ENCODE results near the gene VPS35L. TPM values are rescaled to one million over a fixed set of nuclear protein-coding genes. Genes with fewer than 3 reads are reported as not detected.

Gene VPS35L
- total RNA-seq, 1 experiment from 2014 or later: 5.4 TPM

DNA sequence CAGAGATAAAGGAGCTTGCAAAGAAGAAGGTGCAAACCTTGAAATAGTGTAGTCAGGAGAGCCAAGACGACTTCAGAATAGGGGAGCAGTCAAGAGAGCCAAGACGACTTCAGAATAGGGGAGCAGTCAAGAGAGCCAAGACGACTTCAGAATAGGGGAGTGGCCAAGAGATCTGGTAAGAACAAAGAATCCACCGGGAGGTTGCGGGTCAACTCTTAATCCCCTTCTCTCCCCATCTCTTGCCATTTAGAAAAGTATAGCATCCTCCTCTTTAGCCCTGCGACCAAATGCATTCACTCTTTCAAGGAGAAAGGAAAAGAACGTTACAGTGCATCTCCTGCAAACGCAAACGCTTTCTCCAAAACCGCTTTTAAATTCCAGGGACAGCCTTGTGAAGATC, 161.8 kb downstream of the VPS35L start:
- H3K27ac Mint-ChIP-seq (ENCODE audit: unreplicated experiment): peak overlapping the region; percentile 88

DNA sequence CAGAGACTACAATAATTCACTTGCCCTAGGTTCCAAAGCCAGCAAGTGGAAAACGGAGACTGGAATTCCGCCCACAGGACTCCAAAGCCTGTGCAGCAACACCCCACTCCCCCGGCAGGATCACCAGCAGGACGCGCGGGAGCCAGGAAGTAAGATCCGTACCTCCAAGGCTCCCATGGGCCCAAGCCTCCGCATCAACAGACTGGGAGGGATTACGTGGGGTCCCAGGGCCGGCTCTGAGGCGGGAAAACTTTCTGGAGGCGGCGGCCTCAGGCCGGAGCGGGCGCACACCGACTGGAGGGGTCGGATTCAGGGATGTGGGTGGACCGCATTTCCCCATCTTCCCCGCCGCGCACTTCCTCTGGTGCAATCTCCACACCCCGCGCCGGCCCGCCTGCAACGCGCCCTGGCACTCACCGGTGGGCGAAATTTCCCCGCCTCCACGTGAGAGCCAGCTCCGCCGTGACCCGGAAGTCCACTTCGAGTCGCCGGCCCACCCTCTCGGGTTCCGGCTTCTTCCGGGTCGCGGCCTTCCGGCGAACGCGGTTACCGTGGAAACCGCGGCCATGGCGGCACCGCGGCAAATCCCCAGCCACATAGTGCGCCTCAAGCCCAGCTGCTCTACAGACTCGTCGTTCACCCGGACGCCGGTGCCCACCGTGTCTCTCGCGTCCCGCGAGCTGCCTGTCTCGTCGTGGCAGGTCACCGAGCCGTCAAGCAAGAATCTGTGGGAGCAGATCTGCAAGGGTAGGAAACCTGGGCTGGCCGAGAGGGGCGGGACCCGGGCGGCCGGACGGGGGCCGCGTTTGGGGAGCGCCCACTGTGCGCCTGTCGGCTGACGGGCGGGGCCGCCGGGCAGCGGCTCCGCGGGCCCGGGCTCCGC, 162.5 kb downstream of the VPS35L start, which contains the start of the genes IQCK and KNOP1:
Gene IQCK (plus strand): TSS at position 531 of the 883 bp plus-strand sequence. CDS start 36 bp downstream, at position 567.
Gene KNOP1 (minus strand): TSS at position 487 of the 883 bp plus-strand sequence. CDS start 3,192 bp downstream, outside the sequence.
- Mint-ChIP-seq H3K27me3 (ENCODE audit: insufficient read depth, unreplicated experiment) (no peaks in the 10 kb centered on the region), H3K4me1 (ENCODE audit: low read depth, unreplicated experiment) (peaks cover 18% of the 10 kb centered on the region), H3K27ac (ENCODE audit: unreplicated experiment) (peak within 1 kb of the TSS; percentile 88), H3K9me3 (ENCODE audit: unreplicated experiment) (no peaks in the 10 kb centered on the region), H3K36me3 (ENCODE audit: insufficient read depth, unreplicated experiment) (peaks cover 31% of the 10 kb centered on the region), H3K4me3 (ENCODE audit: unreplicated experiment) (peak within 1 kb of the TSS; percentile 91)
- intact Hi-C loops (cut with micrococcal nuclease; ENCODE audit: unreplicated experiment): loop anchor here (2.0 to 10.0 kb wide), 2 partner anchors 31 to 167 kb away; partner anchors contain the start of gene GPRC5B
- peak within 1 kb of the TSS; percentile 97 for H3K4me3 ChIP-seq (ENCODE audit: low read depth, low read length)
- BruUV-seq (replicated peaks): TSS peak; percentile 53
- H3K27me3 ChIP-seq (replicated peaks; ENCODE audit: control insufficient read depth, insufficient read depth, low read length): no peaks in the 10 kb centered on the region
- no peak for TF ChIP-seq CTCF (IDR thresholded peaks at IDR 0.05; ENCODE audit: insufficient read depth in 1 of 2, low read depth in 1 of 2, low read length in 1 of 2, severe bottlenecking in 1 of 2, unreplicated experiment in 1 of 2)
- DNase-seq: peak; percentile 88 to 89
- no peaks in the 10 kb centered on the region for H3K9me3 ChIP-seq
- peaks cover 17% of the 10 kb centered on the region for H3K4me1 ChIP-seq
- POLR2A ChIA-PET: interaction anchor here (0.6 to 1.0 kb wide), 3 partner anchors 18 to 29 kb away, joined by 3 read pairs; no protein-coding TSS in a partner anchor
- 0 out of 2 replicates have a peak, but pooled peaks cover 1% of the 10 kb centered on the region for H3K36me3 ChIP-seq (ENCODE audit: control insufficient read depth, insufficient read depth, low read length)
- CTCF ChIA-PET: no interaction called here

More for the DNA sequence above, 161.8 kb downstream of the VPS35L start:
- POLR2A ChIA-PET: interaction anchor here (1.0 kb wide), 1 partner anchor 18 kb away, joined by 3 read pairs; no protein-coding TSS in a partner anchor
- H3K4me3 ChIP-seq (ENCODE audit: low read depth, low read length): peak overlapping the region; percentile 97
- H3K36me3 Mint-ChIP-seq (ENCODE audit: insufficient read depth, unreplicated experiment): peaks cover 32% of the 10 kb centered on the region
- H3K9me3 Mint-ChIP-seq (ENCODE audit: unreplicated experiment): no peaks in the 10 kb centered on the region
- TF ChIP-seq CTCF (IDR thresholded peaks at IDR 0.05; ENCODE audit: insufficient read depth in 1 of 2, low read depth in 1 of 2, low read length in 1 of 2, severe bottlenecking in 1 of 2, unreplicated experiment in 1 of 2): no peak
- BruUV-seq (replicated peaks): no TSS peak
- no peak for DNase-seq
- H3K36me3 ChIP-seq (ENCODE audit: control insufficient read depth, insufficient read depth, low read length): 0 out of 2 replicates have a peak, but pooled peaks cover 2% of the 10 kb centered on the region
- H3K9me3 ChIP-seq: no peaks in the 10 kb centered on the region
- peaks cover 18% of the 10 kb centered on the region for H3K4me1 Mint-ChIP-seq (ENCODE audit: low read depth, unreplicated experiment)
- H3K27me3 ChIP-seq (replicated peaks; ENCODE audit: control insufficient read depth, insufficient read depth, low read length): no peaks in the 10 kb centered on the region
- CTCF ChIA-PET: no interaction called here
- peaks cover 17% of the 10 kb centered on the region for H3K4me1 ChIP-seq
- H3K27me3 Mint-ChIP-seq (ENCODE audit: insufficient read depth, unreplicated experiment): no peaks in the 10 kb centered on the region
- intact Hi-C loops (cut with micrococcal nuclease; ENCODE audit: unreplicated experiment): loop anchor here (2.0 to 10.0 kb wide), 2 partner anchors 31 to 167 kb away; partner anchors contain the start of gene GPRC5B
- peak overlapping the region; percentile 91 for H3K4me3 Mint-ChIP-seq (ENCODE audit: unreplicated experiment)

DNA sequence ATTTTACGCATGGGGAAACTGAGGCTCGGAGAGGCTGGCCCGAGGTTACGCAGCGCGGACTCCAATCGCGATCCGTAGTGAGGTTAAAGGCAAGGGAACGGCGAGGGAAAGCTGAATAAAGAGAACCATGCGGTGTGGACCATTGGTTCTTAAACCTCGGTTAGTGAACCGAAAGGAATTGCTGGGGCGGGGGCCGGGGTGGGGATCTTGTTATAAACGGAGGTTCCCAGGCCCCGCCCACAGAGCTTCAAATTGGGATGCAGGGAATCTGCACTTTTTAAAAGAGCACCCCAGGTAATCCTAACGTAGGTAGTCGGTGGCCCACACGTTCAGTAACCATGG, 163.1 kb downstream of the VPS35L start:
- H3K4me1 Mint-ChIP-seq (ENCODE audit: low read depth, unreplicated experiment): peaks cover 18% of the 10 kb centered on the region
- POLR2A ChIA-PET: interaction anchor here (0.6 to 1.0 kb wide), 3 partner anchors 19 to 28 kb away, joined by 3 read pairs; no protein-coding TSS in a partner anchor
- peak overlapping the region; percentile 88 for H3K27ac Mint-ChIP-seq (ENCODE audit: unreplicated experiment)

More for the DNA sequence above, 163.1 kb downstream of the VPS35L start:
- Mint-ChIP-seq H3K9me3 (ENCODE audit: unreplicated experiment) (no peaks in the 10 kb centered on the region), H3K4me3 (ENCODE audit: unreplicated experiment) (peak overlapping the region; percentile 91), H3K27me3 (ENCODE audit: insufficient read depth, unreplicated experiment) (no peaks in the 10 kb centered on the region), H3K36me3 (ENCODE audit: insufficient read depth, unreplicated experiment) (peaks cover 25% of the 10 kb centered on the region)
- Histone ChIP-seq H3K27me3 (replicated peaks; ENCODE audit: control insufficient read depth, insufficient read depth, low read length) (no peaks in the 10 kb centered on the region), H3K36me3 (ENCODE audit: control insufficient read depth, insufficient read depth, low read length) (0 out of 2 replicates have a peak, but pooled peaks cover 1% of the 10 kb centered on the region), H3K4me1 (peaks cover 17% of the 10 kb centered on the region), H3K9me3 (no peaks in the 10 kb centered on the region), H3K4me3 (ENCODE audit: low read depth, low read length) (peak overlapping the region; percentile 97)
- BruUV-seq (replicated peaks): no TSS peak
- CTCF ChIA-PET: no interaction called here
- TF ChIP-seq CTCF (IDR thresholded peaks at IDR 0.05; ENCODE audit: insufficient read depth in 1 of 2, low read depth in 1 of 2, low read length in 1 of 2, severe bottlenecking in 1 of 2, unreplicated experiment in 1 of 2): no peak
- intact Hi-C loops (cut with micrococcal nuclease; ENCODE audit: unreplicated experiment): loop anchor here (10.0 kb wide), 1 partner anchor 166 kb away; the partner anchor contains the start of gene GPRC5B
- no peak for DNase-seq

Data from Caco-2 (cell line).